ENCODE measurements around the gene PNLIP.

The PNLIP gene

DNA sequence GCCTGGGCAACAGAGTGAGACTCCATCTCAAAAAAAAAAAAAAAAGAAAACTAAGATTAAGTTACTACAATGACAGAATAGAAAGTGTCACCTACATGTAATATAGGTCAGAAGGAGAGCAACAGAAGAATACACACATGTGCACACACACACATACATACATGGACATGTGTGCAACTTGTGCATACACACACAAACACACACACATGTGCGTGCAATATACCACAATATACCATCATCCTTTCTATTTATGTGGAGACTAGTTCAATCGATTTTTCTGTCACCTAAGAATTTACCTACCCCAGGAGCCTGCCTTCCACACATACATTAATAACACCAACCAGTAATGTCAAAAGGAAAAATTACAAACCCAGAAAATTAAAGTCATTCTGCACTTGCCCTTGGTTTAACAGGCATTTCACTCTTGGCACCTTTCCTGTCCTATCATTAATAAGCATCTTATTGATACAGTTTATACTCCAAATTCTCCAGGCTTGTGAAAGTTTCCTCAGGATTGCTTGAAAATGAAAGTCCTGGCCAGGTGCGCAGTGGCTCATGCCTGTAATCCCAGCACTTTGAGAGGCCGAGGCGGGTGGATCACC, 47.5 kb downstream of the PNLIP start:
- H3K4me1 ChIP-seq, result no peaks in the 10 kb centered on the region
- H3K27me3 ChIP-seq, result peaks cover 0 to 4% of the 10 kb centered on the region in 2 donors
- no peak for DNase-seq
- no peaks in the 10 kb centered on the region for H3K9me3 ChIP-seq
- intact Hi-C loops (cut with DNase I; ENCODE audit: low total_unique reads), result no loop called here
- no peaks in the 10 kb centered on the region for H3K36me3 ChIP-seq
- H3K27ac ChIP-seq, result no peak overlapping the region
- TF ChIP-seq, protein P1, sequence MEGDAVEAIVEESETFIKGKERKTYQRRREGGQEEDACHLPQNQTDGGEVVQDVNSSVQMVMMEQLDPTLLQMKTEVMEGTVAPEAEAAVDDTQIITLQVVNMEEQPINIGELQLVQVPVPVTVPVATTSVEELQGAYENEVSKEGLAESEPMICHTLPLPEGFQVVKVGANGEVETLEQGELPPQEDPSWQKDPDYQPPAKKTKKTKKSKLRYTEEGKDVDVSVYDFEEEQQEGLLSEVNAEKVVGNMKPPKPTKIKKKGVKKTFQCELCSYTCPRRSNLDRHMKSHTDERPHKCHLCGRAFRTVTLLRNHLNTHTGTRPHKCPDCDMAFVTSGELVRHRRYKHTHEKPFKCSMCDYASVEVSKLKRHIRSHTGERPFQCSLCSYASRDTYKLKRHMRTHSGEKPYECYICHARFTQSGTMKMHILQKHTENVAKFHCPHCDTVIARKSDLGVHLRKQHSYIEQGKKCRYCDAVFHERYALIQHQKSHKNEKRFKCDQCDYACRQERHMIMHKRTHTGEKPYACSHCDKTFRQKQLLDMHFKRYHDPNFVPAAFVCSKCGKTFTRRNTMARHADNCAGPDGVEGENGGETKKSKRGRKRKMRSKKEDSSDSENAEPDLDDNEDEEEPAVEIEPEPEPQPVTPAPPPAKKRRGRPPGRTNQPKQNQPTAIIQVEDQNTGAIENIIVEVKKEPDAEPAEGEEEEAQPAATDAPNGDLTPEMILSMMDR (IDR thresholded peaks at IDR 0.05), result no peak
- H3K4me3 ChIP-seq, result no peak overlapping the region

DNA sequence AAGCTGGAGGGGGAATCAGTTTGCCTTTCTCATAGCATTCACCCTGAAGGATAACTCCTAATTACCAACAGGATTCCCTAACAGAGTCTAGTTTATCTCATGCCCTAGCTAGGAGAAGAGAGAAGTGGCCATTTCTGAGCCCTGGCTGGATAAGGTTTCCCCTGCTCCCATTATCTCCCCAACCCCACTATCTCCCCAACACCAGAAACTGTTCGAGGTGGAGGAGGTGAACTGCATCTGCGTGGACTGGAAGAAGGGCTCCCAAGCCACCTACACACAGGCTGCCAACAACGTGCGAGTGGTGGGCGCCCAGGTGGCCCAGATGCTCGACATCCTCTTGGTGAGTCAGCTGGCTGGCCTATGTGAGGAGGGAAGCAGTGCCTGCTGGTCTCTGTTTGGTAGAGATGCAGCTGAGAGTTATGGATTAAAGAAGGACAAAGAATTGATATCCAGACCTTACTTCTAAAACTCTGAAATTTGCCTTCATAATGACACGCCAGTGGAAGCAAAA, 48.8 kb downstream of the PNLIP start:
- Histone ChIP-seq H3K36me3 (no peaks in the 10 kb centered on the region), H3K27ac (no peak overlapping the region), H3K27me3 (peaks cover 0 to 6% of the 10 kb centered on the region in 2 donors), H3K4me3 (no peak overlapping the region), H3K9me3 (no peaks in the 10 kb centered on the region), H3K4me1 (no peaks in the 10 kb centered on the region)
- intact Hi-C loops (cut with DNase I; ENCODE audit: low total_unique reads), result no loop called here
- DNase-seq, result no peak
- TF ChIP-seq, protein P1 (IDR thresholded peaks at IDR 0.05), result no peak

DNA sequence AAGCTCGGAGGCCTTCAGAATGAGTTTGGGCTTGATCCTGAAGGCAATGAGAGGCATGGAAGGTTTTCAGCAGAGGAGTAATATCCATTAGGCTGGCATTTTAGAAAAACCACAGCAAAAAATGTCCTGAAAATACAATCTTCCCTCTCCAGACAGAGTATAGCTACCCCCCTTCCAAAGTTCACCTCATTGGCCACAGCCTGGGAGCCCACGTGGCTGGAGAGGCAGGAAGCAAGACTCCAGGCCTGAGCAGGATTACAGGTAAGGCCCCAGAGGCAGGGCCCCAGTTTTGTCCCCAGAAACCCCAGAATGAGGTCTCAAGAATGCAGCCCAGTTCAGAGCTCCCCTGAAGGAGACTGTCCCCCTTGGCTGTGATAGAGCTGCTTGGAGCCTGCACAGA, 50.3 kb downstream of the PNLIP start:
- DNase-seq, result no peak
- Histone ChIP-seq H3K36me3 (no peaks in the 10 kb centered on the region), H3K27me3 (peaks cover 0 to 6% of the 10 kb centered on the region in 2 donors), H3K4me1 (no peaks in the 10 kb centered on the region), H3K27ac (no peak overlapping the region), H3K9me3 (no peaks in the 10 kb centered on the region), H3K4me3 (no peak overlapping the region)
- intact Hi-C loops (cut with DNase I; ENCODE audit: low total_unique reads), result no loop called here
- TF ChIP-seq, protein P1 (IDR thresholded peaks at IDR 0.05), result no peak

DNA sequence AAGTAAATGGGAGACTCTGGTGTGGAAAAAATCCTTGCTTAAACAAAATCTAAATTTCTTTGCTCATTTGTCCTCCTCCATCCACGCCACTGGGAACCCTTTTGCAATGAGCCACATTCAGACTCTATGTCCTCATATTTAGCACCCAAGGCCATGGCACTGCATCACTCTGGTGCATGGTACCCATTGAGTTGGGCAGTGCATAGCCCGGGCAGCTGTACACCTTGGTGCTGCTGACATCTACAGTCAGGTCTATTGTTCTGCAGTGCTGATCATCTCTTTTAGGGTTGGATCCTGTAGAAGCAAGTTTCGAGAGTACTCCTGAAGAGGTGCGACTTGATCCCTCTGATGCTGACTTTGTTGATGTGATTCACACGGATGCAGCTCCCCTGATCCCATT, 51.8 kb downstream of the PNLIP start:
- Histone ChIP-seq H3K27me3 (peaks cover 0 to 2% of the 10 kb centered on the region in 2 donors), H3K4me1 (no peaks in the 10 kb centered on the region), H3K36me3 (no peaks in the 10 kb centered on the region), H3K4me3 (no peak overlapping the region), H3K9me3 (no peaks in the 10 kb centered on the region), H3K27ac (no peak overlapping the region)
- intact Hi-C loops (cut with DNase I; ENCODE audit: low total_unique reads), result no loop called here
- no peak for DNase-seq
- TF ChIP-seq, protein P1 (IDR thresholded peaks at IDR 0.05), result no peak

DNA sequence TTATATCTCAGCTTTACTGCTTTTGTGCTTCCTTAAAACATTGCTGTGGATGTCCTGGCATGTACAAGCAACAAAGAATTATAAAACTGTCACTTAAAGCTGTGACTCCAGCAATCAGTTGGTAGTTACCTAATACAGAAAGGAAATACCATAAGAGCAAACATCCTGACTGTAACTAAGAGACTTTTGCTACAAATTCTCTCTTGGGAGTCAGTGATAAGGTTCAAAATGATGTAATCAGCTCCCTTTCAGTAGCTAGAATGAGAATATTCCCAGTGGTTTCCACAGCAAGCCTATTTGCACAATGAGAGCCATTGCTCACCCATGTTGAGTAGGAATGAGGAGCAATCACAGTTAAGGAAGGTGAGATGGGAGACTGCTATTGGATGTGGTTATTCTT, 52.6 kb downstream of the PNLIP start:
- intact Hi-C loops (cut with DNase I; ENCODE audit: low total_unique reads), result no loop called here
- TF ChIP-seq, protein P1 (IDR thresholded peaks at IDR 0.05), result no peak

More for the DNA sequence above, 52.6 kb downstream of the PNLIP start:
- no peaks in the 10 kb centered on the region for H3K9me3 ChIP-seq
- DNase-seq, result no peak
- H3K4me3 ChIP-seq, result no peak overlapping the region
- H3K27me3 ChIP-seq, result peaks cover 0 to 2% of the 10 kb centered on the region in 2 donors
- H3K4me1 ChIP-seq, result no peaks in the 10 kb centered on the region
- H3K27ac ChIP-seq, result no peak overlapping the region
- no peaks in the 10 kb centered on the region for H3K36me3 ChIP-seq
